Tibial nerve (tissue), 4 donors: ENCODE measurements around the gene LAMTOR4.

Experiments
- EP300 ChIP-seq, 2 donors: sonication (generic); formaldehyde crosslinking; IDR thresholded peaks; one replicate each; pipeline ENCODE4 v1.6.1; 2017; ENCODE audit warnings: antibody characterized with exemption in 2 of 2, mild to moderate bottlenecking in 1 of 2
- POLR2A ChIP-seq, 2 donors: fragments of 450-650 bp; IDR thresholded peaks; one replicate each; pipeline ENCODE4 v1.6.1; 2017; ENCODE audit warnings: antibody characterized with exemption in 2 of 2, mild to moderate bottlenecking in 2 of 2, moderate library complexity in 2 of 2
- TF ChIP-seq, protein P1 (sequence below), 5 experiments: fragments of 200-600 bp in 3 of 5; fragments of 450-650 bp in 2 of 5; sonication (generic) in 3 of 5; IDR thresholded peaks; one replicate each; pipeline ENCODE4 v1.5.1; 2016 to 2019; ENCODE audit warnings: antibody characterized with exemption in 5 of 5, mild to moderate bottlenecking in 3 of 5, moderate library complexity in 2 of 5

DNA sequence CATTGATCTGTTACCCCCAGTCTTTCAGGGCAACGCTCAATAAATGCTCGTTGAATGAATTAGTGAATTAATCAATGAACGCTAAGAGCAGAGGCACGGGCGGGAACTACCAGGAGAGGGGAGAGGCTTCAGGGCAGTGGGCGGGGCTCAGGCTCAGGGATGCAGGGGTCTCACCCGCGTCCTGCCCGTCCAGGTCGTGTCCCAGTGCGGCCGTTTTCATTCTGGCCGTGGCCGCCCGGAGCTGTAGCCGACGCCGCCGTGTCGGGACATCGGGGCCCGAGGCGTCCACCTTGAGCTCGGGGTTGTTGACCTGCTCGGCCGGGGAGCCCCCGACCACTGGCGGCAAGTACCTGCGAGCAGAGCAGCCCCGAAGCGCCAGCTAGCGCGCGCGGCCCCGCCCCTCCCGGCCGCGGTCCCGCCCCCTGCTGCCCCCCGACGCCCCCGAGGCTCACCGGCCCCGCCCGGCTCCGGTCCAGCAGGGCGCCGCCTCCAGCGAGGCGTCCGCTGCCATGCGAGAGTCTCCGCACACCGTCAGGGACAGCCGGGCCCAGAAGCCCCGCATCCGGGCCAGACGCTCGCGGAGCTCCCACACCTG is 22.5 kb downstream of the LAMTOR4 start:
- TF ChIP-seq, protein P1, sequence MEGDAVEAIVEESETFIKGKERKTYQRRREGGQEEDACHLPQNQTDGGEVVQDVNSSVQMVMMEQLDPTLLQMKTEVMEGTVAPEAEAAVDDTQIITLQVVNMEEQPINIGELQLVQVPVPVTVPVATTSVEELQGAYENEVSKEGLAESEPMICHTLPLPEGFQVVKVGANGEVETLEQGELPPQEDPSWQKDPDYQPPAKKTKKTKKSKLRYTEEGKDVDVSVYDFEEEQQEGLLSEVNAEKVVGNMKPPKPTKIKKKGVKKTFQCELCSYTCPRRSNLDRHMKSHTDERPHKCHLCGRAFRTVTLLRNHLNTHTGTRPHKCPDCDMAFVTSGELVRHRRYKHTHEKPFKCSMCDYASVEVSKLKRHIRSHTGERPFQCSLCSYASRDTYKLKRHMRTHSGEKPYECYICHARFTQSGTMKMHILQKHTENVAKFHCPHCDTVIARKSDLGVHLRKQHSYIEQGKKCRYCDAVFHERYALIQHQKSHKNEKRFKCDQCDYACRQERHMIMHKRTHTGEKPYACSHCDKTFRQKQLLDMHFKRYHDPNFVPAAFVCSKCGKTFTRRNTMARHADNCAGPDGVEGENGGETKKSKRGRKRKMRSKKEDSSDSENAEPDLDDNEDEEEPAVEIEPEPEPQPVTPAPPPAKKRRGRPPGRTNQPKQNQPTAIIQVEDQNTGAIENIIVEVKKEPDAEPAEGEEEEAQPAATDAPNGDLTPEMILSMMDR (IDR thresholded peaks at IDR 0.05), result no peak
- TF ChIP-seq EP300 (IDR thresholded peaks at IDR 0.05) (no peak), POLR2A (IDR thresholded peaks at IDR 0.05) (no peak)
